Measurements from ENCODE around the gene FNDC4.

The FNDC4 gene

GRCh38 chr2:27445615-27446014 is 49.4 kb downstream of the FNDC4 start:
- H3K4me3 ChIP-seq (replicated peaks; ENCODE audit: low read depth, low read length) = no peak overlapping the region
- DNase-seq (ENCODE audit: extremely low read depth, low read depth) = no peak
- no peak for TF ChIP-seq CTCF (IDR thresholded peaks at IDR 0.05; ENCODE audit: low read depth, low read length, missing control alignments)

- H3K4me3 ChIP-seq (replicated peaks; ENCODE audit: low read depth, low read length) = no peak overlapping the region
- no peak for DNase-seq (ENCODE audit: extremely low read depth, low read depth)
- no peak for TF ChIP-seq CTCF (IDR thresholded peaks at IDR 0.05; ENCODE audit: low read depth, low read length, missing control alignments)
Observed at GRCh38 chr2:27445155-27445554, 49.8 kb downstream of the FNDC4 start.

GRCh38 chr2:27442920-27443282 is 52.1 kb downstream of the FNDC4 start:
- TF ChIP-seq CTCF (IDR thresholded peaks at IDR 0.05; ENCODE audit: low read depth, low read length, missing control alignments) = no peak
- H3K4me3 ChIP-seq (replicated peaks; ENCODE audit: low read depth, low read length) = no peak overlapping the region

GRCh38 chr2:27441958-27442919 is 52.8 kb downstream of the FNDC4 start, which contains the start of gene KRTCAP3:
Gene KRTCAP3, plus strand, starts transcription at chr2:27442381. Its CDS starts 32 bp downstream, at chr2:27442413.
- no peak for DNase-seq (ENCODE audit: extremely low read depth, low read depth)
- TF ChIP-seq CTCF (IDR thresholded peaks at IDR 0.05; ENCODE audit: low read depth, low read length, missing control alignments) = no peak

More at GRCh38 chr2:27442920-27443282, 52.1 kb downstream of the FNDC4 start:
- DNase-seq (ENCODE audit: extremely low read depth, low read depth) = no peak

More at GRCh38 chr2:27441958-27442919, 52.8 kb downstream of the FNDC4 start, which contains the start of gene KRTCAP3:
- no peak within 1 kb of the TSS for H3K4me3 ChIP-seq (replicated peaks; ENCODE audit: low read depth, low read length)

Data from HFF-Myc (cell line).